NCI-H128 (cell line): Measurements from ENCODE around the gene ADCK1.
A peak's percentile ranks its signal among the peaks of the same experiment; 100 is the strongest.
"Not testable (repeated sequence)": the region's sequence is repeated elsewhere in the genome, so short reads cannot be mapped to it uniquely, and the experiment has no call there.

Source experiments
- DNase-seq: peaks from one replicate; lab custom pipeline; 2025; ENCODE audit not compliant: unreplicated experiment; lab: John Stamatoyannopoulos, UW

ADCK1 gene

DNA sequence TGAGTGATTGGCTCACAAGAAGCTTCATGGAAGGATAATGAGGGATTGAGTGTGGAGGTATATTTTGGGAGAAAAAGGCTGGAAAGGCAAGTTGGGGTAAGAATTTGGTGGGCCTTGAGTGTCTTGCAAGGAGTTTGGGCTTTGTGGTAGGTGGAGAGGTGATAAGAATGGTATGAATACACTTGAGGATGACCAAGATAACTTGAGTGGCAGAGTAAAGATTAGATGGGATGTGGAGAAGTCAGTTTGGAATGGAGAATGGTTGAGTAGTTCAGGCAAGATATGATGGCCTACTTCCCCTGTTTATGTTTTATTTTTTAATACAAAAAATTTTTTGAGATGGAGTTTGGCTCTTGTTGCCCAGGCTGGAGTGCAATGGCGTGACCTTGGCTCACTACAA lies 9.1 kb downstream of the ADCK1 start:
- DNase-seq = no peak

GRCh38 chr14:77812028-77812427 lies 12.1 kb downstream of the ADCK1 start:
- DNase-seq = no peak

- not testable (repeated sequence) for DNase-seq
Measured at GRCh38 chr14:77812682-77813081, 12.8 kb downstream of the ADCK1 start.

DNA sequence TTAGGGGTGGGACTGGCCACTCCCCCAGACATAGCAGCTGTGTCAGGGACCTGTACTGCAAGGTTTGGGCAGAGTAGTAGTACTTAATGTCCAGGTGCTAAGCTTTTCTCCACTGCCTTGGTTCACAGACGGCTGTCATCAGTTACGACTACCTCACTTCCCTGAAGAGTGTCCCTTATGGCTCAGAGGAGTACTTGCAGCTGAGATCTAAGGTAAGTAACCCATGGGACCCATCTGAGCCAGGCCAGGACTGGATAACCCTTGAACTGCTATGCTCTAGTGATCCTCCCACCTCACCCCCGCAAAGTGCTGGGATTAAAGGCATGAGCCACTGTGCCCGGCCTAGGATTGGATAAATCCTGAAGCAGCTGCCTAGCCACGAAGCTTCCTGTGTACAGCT lies 22.4 kb downstream of the ADCK1 start:
- no peak for DNase-seq

GRCh38 chr14:77822741-77823140 lies 22.8 kb downstream of the ADCK1 start:
- no peak for DNase-seq

GRCh38 chr14:77823378-77823777 lies 23.5 kb downstream of the ADCK1 start:
- DNase-seq = no peak

- DNase-seq = no peak
Measured at GRCh38 chr14:77825895-77826519, 26.1 kb downstream of the ADCK1 start.

GRCh38 chr14:77830692-77831091 lies 30.8 kb downstream of the ADCK1 start:
- no peak for DNase-seq

- no peak for DNase-seq
Measured at GRCh38 chr14:77832297-77832696, 32.4 kb downstream of the ADCK1 start.

DNA sequence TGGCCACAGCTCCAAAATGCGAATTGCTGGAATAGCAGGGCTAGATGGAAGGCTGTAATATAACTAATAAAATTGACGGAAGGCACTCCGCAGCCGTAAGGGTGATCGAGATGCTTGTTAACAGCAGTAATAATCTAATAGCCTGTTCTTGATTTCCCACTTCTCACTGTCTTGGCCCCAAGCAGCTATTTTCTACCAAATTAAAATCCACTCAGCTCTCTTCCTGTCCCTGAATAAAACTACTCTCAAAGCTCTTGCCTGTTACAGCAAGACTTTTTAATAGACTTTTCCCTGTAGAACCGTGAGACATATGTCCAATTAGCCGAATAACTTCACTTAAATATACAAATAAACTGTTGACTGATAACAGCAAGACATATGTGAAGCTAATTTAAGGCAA lies 38.0 kb downstream of the ADCK1 start:
- DNase-seq = no peak

DNA sequence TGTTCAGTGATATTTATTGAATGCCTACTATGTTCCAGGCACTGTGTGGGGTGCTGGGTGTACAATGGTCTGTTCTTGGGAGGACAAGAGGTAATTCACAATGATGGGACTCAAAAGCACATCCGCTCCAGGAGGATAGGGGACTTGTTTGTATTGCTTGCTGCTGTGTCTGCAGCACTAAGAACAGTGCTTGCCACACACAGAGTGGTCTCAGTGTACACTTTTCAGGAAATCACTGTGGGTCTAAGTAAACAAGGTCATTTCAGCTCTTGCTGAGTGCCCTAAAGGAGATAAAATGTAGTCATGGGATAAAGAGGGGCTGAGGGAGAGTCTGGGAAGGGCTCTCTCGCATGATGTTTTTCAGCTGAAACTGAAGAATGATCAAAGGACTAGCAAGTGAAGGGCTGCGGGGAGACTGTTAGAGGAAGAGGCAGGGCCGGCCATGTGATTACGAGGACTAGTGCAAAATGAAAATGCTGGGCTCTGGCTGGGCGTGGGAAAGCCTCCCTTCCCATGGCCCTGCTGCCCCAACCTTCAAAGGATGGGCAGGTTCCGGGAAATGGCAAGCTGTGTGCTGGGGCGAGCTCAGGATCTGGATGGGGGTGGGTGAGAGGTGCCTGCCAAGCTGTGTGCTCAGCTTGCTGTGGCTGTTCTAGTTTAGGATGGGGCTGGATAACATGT lies 39.1 kb downstream of the ADCK1 start:
- DNase-seq = no peak

DNA sequence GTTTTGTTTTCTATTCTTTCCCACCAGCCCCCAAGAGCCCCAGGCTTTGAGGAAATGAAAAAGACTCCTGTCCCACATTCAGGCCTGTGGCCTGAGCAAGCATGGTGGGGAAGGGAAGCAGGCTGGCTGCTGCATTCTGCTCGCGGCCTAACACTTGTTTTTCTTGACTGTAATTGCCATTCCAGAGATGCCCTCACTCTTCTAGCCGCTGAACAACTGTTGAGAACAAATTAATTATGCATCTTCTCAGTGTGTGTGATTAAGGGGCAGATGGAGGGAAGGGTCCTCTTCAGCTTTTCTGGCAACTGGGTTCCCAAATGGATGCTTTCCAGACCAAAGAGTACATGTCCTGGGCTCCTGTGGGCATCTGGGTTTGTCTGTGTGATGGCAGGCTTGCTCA lies 43.3 kb downstream of the ADCK1 start:
- DNase-seq = no peak

DNA sequence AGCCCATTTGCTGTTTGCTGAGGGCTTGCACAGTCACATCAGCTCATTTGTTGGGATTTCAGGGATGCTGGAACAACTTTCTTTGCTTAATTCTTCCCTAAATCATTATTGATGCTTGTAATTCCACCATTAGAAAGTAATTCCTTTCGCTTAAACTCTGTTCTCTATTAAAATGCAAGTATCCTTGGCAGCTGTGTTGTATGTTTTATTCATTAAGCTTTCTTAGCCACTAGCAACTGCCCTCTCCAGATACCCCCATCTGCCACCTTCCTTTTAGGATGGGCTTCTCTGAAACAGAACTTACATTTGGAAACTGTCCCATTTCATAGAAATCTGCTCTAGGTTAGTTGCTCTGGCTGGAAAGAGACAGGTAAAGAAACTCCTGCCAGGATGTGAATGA lies 43.7 kb downstream of the ADCK1 start:
- DNase-seq = no peak

GRCh38 chr14:77844802-77845201 lies 44.9 kb downstream of the ADCK1 start:
- no peak for DNase-seq

DNA sequence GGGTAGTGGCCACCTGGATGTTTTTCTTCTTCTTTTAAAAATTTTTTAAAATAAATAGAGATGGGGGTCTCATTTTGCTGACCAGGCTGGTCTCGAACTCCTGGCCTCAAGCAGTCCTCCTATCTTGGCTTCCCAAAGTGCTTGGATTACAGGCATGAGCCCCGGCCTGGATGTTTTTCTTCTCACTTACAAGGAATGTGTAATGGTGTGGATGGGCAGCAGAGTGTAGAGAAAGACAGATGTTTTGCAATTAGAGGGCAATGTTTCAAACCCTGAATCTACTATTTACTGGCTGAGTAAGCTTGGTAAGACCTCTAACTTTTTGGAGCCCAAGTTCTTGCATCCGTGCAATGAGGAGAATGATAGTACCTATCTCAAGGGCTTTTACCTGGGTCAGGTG lies 48.1 kb downstream of the ADCK1 start:
- DNase-seq = no peak

GRCh38 chr14:77849711-77850110 lies 49.8 kb downstream of the ADCK1 start:
- DNase-seq = no peak

- DNase-seq = no peak
Measured at GRCh38 chr14:77853919-77854318, 54.0 kb downstream of the ADCK1 start.

DNA sequence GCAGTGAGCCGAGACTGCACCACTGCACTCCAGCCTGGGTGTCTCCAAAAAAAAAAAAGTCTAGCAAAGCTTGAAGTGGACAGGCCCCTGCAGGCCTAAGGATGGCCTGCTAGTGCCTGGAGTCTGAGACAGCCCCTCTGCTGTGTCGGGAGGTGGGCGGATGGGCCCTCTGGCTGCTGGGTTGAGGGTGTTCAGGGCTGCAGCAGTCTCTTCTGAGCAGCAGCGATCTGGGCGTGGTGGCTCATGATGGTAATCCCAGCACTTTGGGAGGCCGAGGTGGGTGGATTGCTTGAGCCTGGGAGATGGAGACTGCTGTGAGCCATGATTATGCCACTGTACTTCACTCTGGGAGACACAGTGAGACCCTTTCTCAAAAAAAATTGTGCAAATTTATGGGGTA lies 57.0 kb downstream of the ADCK1 start:
- DNase-seq = no peak

DNA sequence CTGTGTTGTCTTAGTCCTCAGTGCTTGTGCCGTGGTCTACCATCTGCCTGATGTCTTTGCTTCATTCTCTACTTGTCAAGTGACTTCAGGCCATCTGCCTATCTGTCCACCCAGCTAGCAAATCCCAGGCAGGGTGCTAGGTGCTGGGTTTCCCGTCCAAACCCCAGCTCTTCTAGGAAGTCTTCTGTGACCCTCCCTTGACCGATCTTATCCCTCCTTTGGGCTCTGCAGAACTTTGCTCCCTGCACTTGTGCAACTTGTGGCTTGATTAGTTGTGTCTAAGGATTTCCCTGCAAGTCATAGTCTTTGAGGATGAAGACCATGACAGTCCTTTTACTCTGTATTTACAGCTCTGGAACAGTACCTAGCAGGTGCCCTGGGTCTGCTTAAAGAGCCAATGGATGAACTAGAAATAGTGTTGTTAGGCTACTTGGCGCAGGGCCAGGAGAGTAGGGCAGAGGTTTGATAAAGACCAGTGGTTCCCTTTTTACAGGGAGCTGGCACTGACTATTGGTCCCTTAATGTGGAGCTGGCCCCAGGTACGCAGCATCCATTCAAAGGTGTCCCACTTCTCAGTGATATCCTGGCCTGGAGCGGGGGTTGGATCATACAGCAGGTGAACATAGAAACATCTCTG lies 60.1 kb downstream of the ADCK1 start:
- DNase-seq = no peak

- DNase-seq = no peak
Measured at GRCh38 chr14:77861201-77861600, 61.3 kb downstream of the ADCK1 start.

DNA sequence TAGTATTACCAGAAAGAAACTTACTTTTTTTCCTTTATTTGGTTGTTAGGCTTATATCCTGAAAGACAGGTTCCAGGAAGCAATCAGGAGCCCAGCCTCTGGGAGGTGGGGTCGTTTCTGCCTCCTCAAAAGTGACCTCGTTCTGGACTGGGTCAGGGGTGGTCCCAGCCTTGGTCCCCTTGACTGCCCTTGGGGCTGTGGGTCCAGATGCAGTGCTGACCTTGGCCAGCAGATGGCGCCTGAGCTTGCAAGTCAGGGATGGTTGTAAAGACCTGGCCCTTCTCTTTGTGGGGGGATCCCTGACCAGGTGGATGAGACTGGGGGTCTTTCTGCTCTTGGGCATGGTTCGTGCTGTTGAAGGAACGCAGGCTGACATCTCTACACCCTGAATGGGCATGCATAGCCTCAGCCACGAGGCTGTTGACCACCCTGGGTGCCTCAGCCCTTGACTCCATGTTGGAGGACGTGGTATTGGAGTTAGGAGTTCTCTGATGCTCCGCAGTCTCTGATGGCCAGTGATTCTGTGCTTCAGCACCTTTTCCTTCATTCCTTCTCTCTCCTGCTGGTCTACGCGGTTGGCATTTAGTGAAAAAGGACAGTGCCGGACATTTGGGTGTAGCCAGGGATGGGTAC lies 62.4 kb downstream of the ADCK1 start:
- peak; percentile 23 for DNase-seq

DNA sequence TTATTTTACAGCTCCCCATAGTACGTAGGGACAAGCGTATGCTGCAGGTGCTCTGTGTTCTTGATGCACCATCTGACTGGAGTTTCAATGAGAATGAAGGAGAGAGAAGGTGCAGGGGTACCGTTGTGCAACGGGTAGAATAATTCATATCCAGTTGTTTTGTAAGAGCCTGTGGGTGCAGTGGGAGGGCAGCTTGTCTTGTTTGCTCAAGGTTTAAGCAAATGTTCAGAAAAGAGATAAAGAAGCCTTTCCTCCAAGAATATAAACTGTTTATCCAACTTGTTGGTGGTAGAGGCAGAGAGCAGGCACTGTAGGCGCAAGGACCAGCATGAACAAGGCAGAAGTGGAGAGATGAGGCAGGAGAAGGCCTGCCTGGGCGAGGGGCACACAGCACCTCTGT lies 64.2 kb downstream of the ADCK1 start:
- DNase-seq = no peak
